Stomach (tissue), 4 donors: Measurements from ENCODE around the gene SLC22A13.

Experiments
- EP300 ChIP-seq: sonication (generic); formaldehyde crosslinking; IDR thresholded peaks from one replicate; pipeline ENCODE4 v1.6.1; 2017; ENCODE audit warnings: antibody characterized with exemption
- POLR2A ChIP-seq, 4 donors: fragments of 450-650 bp; IDR thresholded peaks; one replicate each; pipeline ENCODE4 v1.6.1; 2016; ENCODE audit warnings: antibody characterized with exemption in 4 of 4, control low read depth in 2 of 4, mild to moderate bottlenecking in 1 of 4, moderate library complexity in 1 of 4
- POLR2AphosphoS5 ChIP-seq, 3 donors: sonication (generic); formaldehyde crosslinking; IDR thresholded peaks; one replicate each; pipeline ENCODE4 v1.6.1; 2016; ENCODE audit warnings: antibody characterized with exemption in 3 of 3
- TF ChIP-seq, protein P1 (sequence below), 7 experiments: fragments of 450-650 bp in 4 of 7; fragments of 200-600 bp in 3 of 7; sonication (generic) in 3 of 7; IDR thresholded peaks; one replicate each; pipeline ENCODE4 v1.5.1; 2016 to 2019; ENCODE audit warnings: antibody characterized with exemption in 7 of 7, control low read depth in 2 of 7, mild to moderate bottlenecking in 1 of 7

DNA sequence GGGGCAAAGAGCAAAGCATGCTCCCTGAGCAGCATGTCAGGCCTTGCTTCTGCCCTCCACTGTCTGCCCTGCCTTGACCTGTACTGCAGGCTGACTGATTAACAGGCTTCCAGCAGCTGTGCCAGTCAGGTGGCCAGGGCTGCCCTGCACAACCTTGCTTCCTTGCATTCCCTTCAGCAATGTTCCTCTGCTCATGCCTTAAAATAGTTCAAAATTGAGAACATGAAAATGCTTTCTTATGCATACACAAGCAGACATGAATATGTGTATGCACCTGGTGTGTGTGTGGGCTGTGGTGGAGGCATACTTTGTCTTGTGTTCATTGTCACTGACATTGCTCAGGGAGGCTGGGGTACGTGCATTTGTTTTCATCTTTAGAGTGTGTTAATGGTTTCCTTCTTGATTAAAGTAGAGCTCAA lies 1.2 kb upstream of the SLC22A13 start:
- TF ChIP-seq POLR2A (IDR thresholded peaks at IDR 0.05) (no peak), EP300 (no peak), POLR2AphosphoS5 (IDR thresholded peaks at IDR 0.05) (no peak)
- TF ChIP-seq, protein P1, sequence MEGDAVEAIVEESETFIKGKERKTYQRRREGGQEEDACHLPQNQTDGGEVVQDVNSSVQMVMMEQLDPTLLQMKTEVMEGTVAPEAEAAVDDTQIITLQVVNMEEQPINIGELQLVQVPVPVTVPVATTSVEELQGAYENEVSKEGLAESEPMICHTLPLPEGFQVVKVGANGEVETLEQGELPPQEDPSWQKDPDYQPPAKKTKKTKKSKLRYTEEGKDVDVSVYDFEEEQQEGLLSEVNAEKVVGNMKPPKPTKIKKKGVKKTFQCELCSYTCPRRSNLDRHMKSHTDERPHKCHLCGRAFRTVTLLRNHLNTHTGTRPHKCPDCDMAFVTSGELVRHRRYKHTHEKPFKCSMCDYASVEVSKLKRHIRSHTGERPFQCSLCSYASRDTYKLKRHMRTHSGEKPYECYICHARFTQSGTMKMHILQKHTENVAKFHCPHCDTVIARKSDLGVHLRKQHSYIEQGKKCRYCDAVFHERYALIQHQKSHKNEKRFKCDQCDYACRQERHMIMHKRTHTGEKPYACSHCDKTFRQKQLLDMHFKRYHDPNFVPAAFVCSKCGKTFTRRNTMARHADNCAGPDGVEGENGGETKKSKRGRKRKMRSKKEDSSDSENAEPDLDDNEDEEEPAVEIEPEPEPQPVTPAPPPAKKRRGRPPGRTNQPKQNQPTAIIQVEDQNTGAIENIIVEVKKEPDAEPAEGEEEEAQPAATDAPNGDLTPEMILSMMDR (IDR thresholded peaks at IDR 0.05), result no peak
